Measurements from ENCODE around the gene TSPEAR. TPM values are rescaled to one million over a fixed set of nuclear protein-coding genes. Genes with fewer than 3 reads are reported as not detected.
"Not testable (repeated sequence)": the region's sequence is repeated elsewhere in the genome, so short reads cannot be mapped to it uniquely, and the experiment has no call there.

TSPEAR gene
- total RNA-seq, 1 experiment from 2014 or later = 2.1 TPM

GRCh38 chr21:44640761-44641160 lies 70.6 kb downstream of the TSPEAR start:
- H3K36me3 Mint-ChIP-seq = peaks cover 25% of the 10 kb centered on the region
- H3K4me1 Mint-ChIP-seq = peaks cover 6% of the 10 kb centered on the region
- no peak for ATAC-seq
- no peak overlapping the region for H3K27ac Mint-ChIP-seq
- H3K9me3 Mint-ChIP-seq = peaks cover 40% of the 10 kb centered on the region
- no peak for DNase-seq (ENCODE audit: low spot score)
- H3K4me3 Mint-ChIP-seq = no peak overlapping the region
- ChIA-PET CTCF (no interaction called here), POLR2A (no interaction called here)
- no peak for TF ChIP-seq ZNF317 (CRISPR knock-in tag; IDR thresholded peaks at IDR 0.05; ENCODE audit: borderline replicate concordance, low read depth)
- TF ChIP-seq ETV6 (CRISPR knock-in tag; IDR thresholded peaks at IDR 0.05) = no peak
- TF ChIP-seq CDX4 (CRISPR knock-in tag; IDR thresholded peaks at IDR 0.05; ENCODE audit: borderline replicate concordance) = no peak
- no peak for TF ChIP-seq SP1 (CRISPR knock-in tag; conservative IDR thresholded peaks at IDR 0.05)
- no peak for TF ChIP-seq PRDM15 (CRISPR knock-in tag; IDR thresholded peaks at IDR 0.05)
- TF ChIP-seq IRF1 (CRISPR knock-in tag; IDR thresholded peaks at IDR 0.05) = no peak
- no peak for TF ChIP-seq ZNF423 (CRISPR knock-in tag; IDR thresholded peaks at IDR 0.05)
- TF ChIP-seq NFATC4 (CRISPR knock-in tag; IDR thresholded peaks at IDR 0.05) = no peak
- TF ChIP-seq CREB1 (CRISPR knock-in tag; IDR thresholded peaks at IDR 0.05) = no peak
- TF ChIP-seq ZMAT4 (CRISPR knock-in tag; IDR thresholded peaks at IDR 0.05) = no peak
- no peak for TF ChIP-seq NR3C1 (CRISPR knock-in tag; conservative IDR thresholded peaks at IDR 0.05; ENCODE audit: low read depth)
- no peak for TF ChIP-seq FOXP1 (CRISPR knock-in tag; IDR thresholded peaks at IDR 0.05; ENCODE audit: borderline replicate concordance)
- no peak for TF ChIP-seq RELA (CRISPR knock-in tag; IDR thresholded peaks at IDR 0.05; ENCODE audit: borderline replicate concordance)
- no peak for TF ChIP-seq FOXJ3 (CRISPR knock-in tag; IDR thresholded peaks at IDR 0.05; ENCODE audit: borderline replicate concordance)
- TF ChIP-seq PRRX2 (CRISPR knock-in tag; IDR thresholded peaks at IDR 0.05) = no peak
- no peak for TF ChIP-seq TEAD4 (CRISPR knock-in tag; IDR thresholded peaks at IDR 0.05)
- TF ChIP-seq NFYB (CRISPR knock-in tag; conservative IDR thresholded peaks at IDR 0.05; ENCODE audit: low read depth) = no peak
- peaks cover 8% of the 10 kb centered on the region; the same call in 1 of the 2 replicates for H3K27me3 Mint-ChIP-seq (ENCODE audit: low read depth)

GRCh38 chr21:44639331-44639655 lies 72.1 kb downstream of the TSPEAR start:
- no peak for TF ChIP-seq SMAD4 (CRISPR knock-in tag; IDR thresholded peaks at IDR 0.05)
- TF ChIP-seq KAT7 (CRISPR knock-in tag; IDR thresholded peaks at IDR 0.05; ENCODE audit: borderline replicate concordance) = no peak
- DNase-seq (ENCODE audit: low spot score) (no peak), ATAC-seq (no peak)
- ChIA-PET CTCF (no interaction called here), POLR2A (no interaction called here)
- peaks cover 35% of the 10 kb centered on the region for H3K9me3 Mint-ChIP-seq
- H3K4me1 Mint-ChIP-seq = peaks cover 6% of the 10 kb centered on the region
- no peak overlapping the region for H3K27ac Mint-ChIP-seq
- H3K4me3 Mint-ChIP-seq = no peak overlapping the region
- H3K36me3 Mint-ChIP-seq = peaks cover 16% of the 10 kb centered on the region
- peaks cover 4% of the 10 kb centered on the region; the same call in 1 of the 2 replicates for H3K27me3 Mint-ChIP-seq (ENCODE audit: low read depth)

GRCh38 chr21:44638506-44639330 lies 72.7 kb downstream of the TSPEAR start:
- CTCF ChIA-PET; POLR2A ChIA-PET; H3K4me1 Mint-ChIP-seq; H3K27ac Mint-ChIP-seq; H3K27me3 Mint-ChIP-seq (ENCODE audit: low read depth); H3K4me3 Mint-ChIP-seq; ATAC-seq; DNase-seq (ENCODE audit: low spot score): not testable (repeated sequence)
- Mint-ChIP-seq H3K36me3 (peaks cover 13% of the 10 kb centered on the region), H3K9me3 (peaks cover 31% of the 10 kb centered on the region)

- POLR2A ChIA-PET; CTCF ChIA-PET; H3K27me3 Mint-ChIP-seq (ENCODE audit: low read depth); H3K4me1 Mint-ChIP-seq; H3K27ac Mint-ChIP-seq; DNase-seq (ENCODE audit: low spot score); H3K4me3 Mint-ChIP-seq; ATAC-seq: not testable (repeated sequence)
- Mint-ChIP-seq H3K36me3 (peaks cover 17% of the 10 kb centered on the region), H3K9me3 (peaks cover 34% of the 10 kb centered on the region)
Observed at GRCh38 chr21:44637851-44638348, 73.5 kb downstream of the TSPEAR start.
